ENCODE data around the gene RBM5. TPM values are rescaled to one million over a fixed set of nuclear protein-coding genes. Genes with fewer than 3 reads are reported as not detected.

The RBM5 gene
- total and polyA plus RNA-seq, 2 donors (not counting 1 experiment from before 2014, with no cell fraction given): 405 to 464 TPM

- peaks cover 0 to 6% (median 0%) of the 10 kb centered on the region in 3 donors for H3K9me3 ChIP-seq (ENCODE audit: control extremely low read depth in 1 of 3, control insufficient read depth in 2 of 3, insufficient read depth in 1 of 3, low read length in 2 of 3)
- DNase-seq (no peak), ATAC-seq (ENCODE audit: low read depth) (no peak)
- H3K4me3 ChIP-seq (ENCODE audit: control extremely low read depth in 1 of 5, extremely low read depth in 1 of 5, insufficient read depth in 1 of 5, low read depth in 2 of 5, low read length in 4 of 5): no peak overlapping the region
- WGBS (ENCODE audit: insufficient coverage): 90% methylated on average over 3 of the region's 7 CpGs
- H3K4me1 Mint-ChIP-seq: peaks cover 5% of the 10 kb centered on the region
- intact Hi-C loops (cut with micrococcal nuclease): no loop called here
- peaks cover 0 to 27% (median 12%) of the 10 kb centered on the region in 4 experiments for H3K27me3 ChIP-seq (replicated peaks in 1 of 4; ENCODE audit: control extremely low read depth in 1 of 4, control insufficient read depth in 3 of 4, insufficient read depth in 4 of 4, low read length in 3 of 4)
- peaks cover 20% of the 10 kb centered on the region for H3K27me3 Mint-ChIP-seq
- no peak overlapping the region for H3K27ac Mint-ChIP-seq
- no peak overlapping the region for H2AFZ ChIP-seq (ENCODE audit: insufficient read depth, low read depth, low read length, poor library complexity, severe bottlenecking)
- H3K4me3 Mint-ChIP-seq: no peak overlapping the region
- H4K20me1 ChIP-seq (ENCODE audit: control insufficient read depth, insufficient read depth, low read length, poor library complexity, severe bottlenecking): peaks cover 7% of the 10 kb centered on the region
- H3K36me3 ChIP-seq (replicated peaks in 1 of 2; ENCODE audit: control extremely low read depth in 1 of 2, control insufficient read depth in 1 of 2, extremely low read depth in 1 of 2, insufficient read depth in 2 of 2, low read length in 1 of 2): no peaks in the 10 kb centered on the region
- no peak for TF ChIP-seq CTCF (IDR thresholded peaks at IDR 0.05)
- TF ChIP-seq EZH2 (IDR thresholded peaks at IDR 0.05; ENCODE audit: borderline replicate concordance, insufficient read depth, low read depth, low read length, poor library complexity, severe bottlenecking): no peak
- ChIA-PET CTCF (no interaction called here), POLR2A (no interaction called here)
- H3K4me2 ChIP-seq (replicated peaks; ENCODE audit: low read depth, low read length, poor library complexity, severe bottlenecking): no peak overlapping the region
- H3K79me2 ChIP-seq (ENCODE audit: control insufficient read depth, insufficient read depth, low read length): no peaks in the 10 kb centered on the region
- no peak overlapping the region for H3K27ac ChIP-seq (ENCODE audit: low read length in 2 of 2)
- H3K4me1 ChIP-seq (ENCODE audit: control insufficient read depth in 2 of 2, insufficient read depth in 2 of 2, low read length in 2 of 2): peaks cover 5 to 10% of the 10 kb centered on the region in 2 donors
- no peak overlapping the region for H3K9ac ChIP-seq (ENCODE audit: low read length)
- no peaks in the 10 kb centered on the region for H3K9me3 Mint-ChIP-seq (ENCODE audit: insufficient read depth)
Measured at GRCh38 chr3:50160561-50160983, 71.9 kb downstream of the RBM5 start.

- Histone ChIP-seq H3K36me3 (replicated peaks in 1 of 2; ENCODE audit: control extremely low read depth in 1 of 2, control insufficient read depth in 1 of 2, extremely low read depth in 1 of 2, insufficient read depth in 2 of 2, low read length in 1 of 2) (no peaks in the 10 kb centered on the region), H3K27me3 (replicated peaks in 1 of 4; ENCODE audit: control extremely low read depth in 1 of 4, control insufficient read depth in 3 of 4, insufficient read depth in 4 of 4, low read length in 3 of 4) (peaks cover 0 to 19% (median 7%) of the 10 kb centered on the region in 4 experiments), H4K20me1 (ENCODE audit: control insufficient read depth, insufficient read depth, low read length, poor library complexity, severe bottlenecking) (no peaks in the 10 kb centered on the region), H3K27ac (ENCODE audit: low read length in 2 of 2) (no peak overlapping the region), H3K4me3 (ENCODE audit: control extremely low read depth in 1 of 5, extremely low read depth in 1 of 5, insufficient read depth in 1 of 5, low read depth in 2 of 5, low read length in 4 of 5) (no peak overlapping the region), H3K4me2 (replicated peaks; ENCODE audit: low read depth, low read length, poor library complexity, severe bottlenecking) (no peak overlapping the region), H2AFZ (ENCODE audit: insufficient read depth, low read depth, low read length, poor library complexity, severe bottlenecking) (no peak overlapping the region), H3K79me2 (ENCODE audit: control insufficient read depth, insufficient read depth, low read length) (no peaks in the 10 kb centered on the region), H3K9ac (ENCODE audit: low read length) (no peak overlapping the region), H3K4me1 (ENCODE audit: control insufficient read depth in 2 of 2, insufficient read depth in 2 of 2, low read length in 2 of 2) (peaks cover 0 to 2% of the 10 kb centered on the region in 2 donors), H3K9me3 (ENCODE audit: control extremely low read depth in 1 of 3, control insufficient read depth in 2 of 3, insufficient read depth in 1 of 3, low read length in 2 of 3) (no peaks in the 10 kb centered on the region)
- 94% methylated on average over 10 of the region's 13 CpGs for WGBS (ENCODE audit: insufficient coverage)
- Mint-ChIP-seq H3K4me1 (no peaks in the 10 kb centered on the region), H3K27me3 (peaks cover 12% of the 10 kb centered on the region), H3K4me3 (no peak overlapping the region), H3K27ac (no peak overlapping the region), H3K9me3 (ENCODE audit: insufficient read depth) (no peaks in the 10 kb centered on the region)
- intact Hi-C loops (cut with micrococcal nuclease): no loop called here
- DNase-seq: no peak
- ChIA-PET POLR2A (no interaction called here), CTCF (no interaction called here)
- no peak for ATAC-seq (ENCODE audit: low read depth)
- no peak for TF ChIP-seq EZH2 (IDR thresholded peaks at IDR 0.05; ENCODE audit: borderline replicate concordance, insufficient read depth, low read depth, low read length, poor library complexity, severe bottlenecking)
- no peak for TF ChIP-seq CTCF (IDR thresholded peaks at IDR 0.05)
Measured at GRCh38 chr3:50161320-50161719, 72.6 kb downstream of the RBM5 start.

All from B cell (primary cell).